Measurements from ENCODE around the gene LRRC8A.
"Not testable (repeated sequence)": the region's sequence is repeated elsewhere in the genome, so short reads cannot be mapped to it uniquely, and the experiment has no call there.

Gene LRRC8A

GRCh38 chr9:128870128-128870940, 11.6 kb upstream of the LRRC8A start:
- no peak for DNase-seq

GRCh38 chr9:128870941-128871265, 11.0 kb upstream of the LRRC8A start:
- not testable (repeated sequence) for DNase-seq

- no peak for DNase-seq
These were observed 4.1 kb upstream of the LRRC8A start for GRCh38 chr9:128877852-128878251.

GRCh38 chr9:128882677-128883603, 1.0 kb downstream of the LRRC8A start:
- no peak for DNase-seq

GRCh38 chr9:128884164-128884563, 2.2 kb downstream of the LRRC8A start:
- no peak for DNase-seq

GRCh38 chr9:128885376-128885775, 3.4 kb downstream of the LRRC8A start:
- no peak for DNase-seq

- no peak for DNase-seq
These were observed 3.9 kb downstream of the LRRC8A start for GRCh38 chr9:128885798-128886197.

GRCh38 chr9:128886211-128886891, 4.4 kb downstream of the LRRC8A start:
- no peak for DNase-seq

- DNase-seq, result no peak
These were observed 5.1 kb downstream of the LRRC8A start for GRCh38 chr9:128887049-128887448.

- DNase-seq, result no peak
These were observed 6.0 kb downstream of the LRRC8A start for GRCh38 chr9:128887914-128888350.

GRCh38 chr9:128891321-128892220, 9.6 kb downstream of the LRRC8A start:
- no peak for DNase-seq

- peak; percentile 26 for DNase-seq
These were observed 10.4 kb downstream of the LRRC8A start for GRCh38 chr9:128892221-128892921.

- DNase-seq, result no peak
These were observed 11.4 kb downstream of the LRRC8A start for GRCh38 chr9:128893354-128893753.

- no peak for DNase-seq
These were observed 12.8 kb downstream of the LRRC8A start for GRCh38 chr9:128894764-128895163.

GRCh38 chr9:128895556-128895955, 13.6 kb downstream of the LRRC8A start:
- DNase-seq, result no peak

GRCh38 chr9:128898382-128898781, 16.4 kb downstream of the LRRC8A start:
- DNase-seq, result no peak

GRCh38 chr9:128898845-128899565, 17.1 kb downstream of the LRRC8A start:
- DNase-seq, result no peak

GRCh38 chr9:128899566-128900322, 17.8 kb downstream of the LRRC8A start:
- DNase-seq, result no peak

GRCh38 chr9:128901379-128901778, 19.4 kb downstream of the LRRC8A start:
- DNase-seq, result no peak

GRCh38 chr9:128901822-128902221, 19.9 kb downstream of the LRRC8A start:
- DNase-seq, result no peak

Data from CD4-positive, alpha-beta T cell treated with Interferon gamma for 1 hour (primary cell).